ENCODE results near the gene ZNF668. TPM values are rescaled to one million over a fixed set of nuclear protein-coding genes. Genes with fewer than 3 reads are reported as not detected.

Gene ZNF668
- total and polyA plus RNA-seq, 2 of the 8 experiments (the other 6 are each of a cell fraction or from before 2014, with no cell fraction given): 14.0 to 14.3 TPM

DNA sequence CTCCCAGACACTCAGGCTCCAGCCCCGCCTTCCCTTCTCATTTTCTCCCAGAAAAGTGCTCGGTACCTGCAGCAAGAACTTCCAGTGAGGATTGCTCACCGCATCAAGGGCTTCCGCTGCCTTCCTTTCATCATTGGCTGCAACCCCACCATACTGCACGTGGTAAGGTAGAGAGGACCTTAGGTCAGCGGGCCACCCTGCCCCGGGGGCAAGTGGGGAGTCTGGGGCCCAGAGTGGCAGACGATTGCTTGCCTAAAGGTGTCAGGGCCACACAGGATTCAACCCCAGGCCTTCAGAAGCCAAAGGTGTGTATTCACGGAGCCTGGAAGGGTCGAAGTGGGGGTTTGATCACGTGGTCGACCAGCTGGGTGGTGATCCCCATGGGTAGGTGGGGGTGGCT lies 35.6 kb upstream of the ZNF668 start:
- Histone ChIP-seq H3K4me1 (replicated peaks in 1 of 4; ENCODE audit: control insufficient read depth in 3 of 4, insufficient read depth in 4 of 4, low read length in 3 of 4) (peaks cover 0 to 5% (median 2%) of the 10 kb centered on the region in 4 experiments; a peak in 1 of 7 replicates), H2BK15ac (ENCODE audit: low read length) (no peak overlapping the region), H3K4me2 (ENCODE audit: insufficient read depth in 1 of 2, low read depth in 2 of 2, low read length in 2 of 2) (peak overlapping the region in 1 of 2 experiments; percentile 60; a peak in 2 of 4 replicates), H2BK20ac (ENCODE audit: low read length) (no peak overlapping the region), H3K79me1 (ENCODE audit: low read depth, low read length) (no peaks in the 10 kb centered on the region; the same call in 1 of the 2 replicates), H4K8ac (ENCODE audit: extremely low read depth, insufficient read depth, low read length) (no peak overlapping the region), H3K4me3 (ENCODE audit: extremely low read depth in 1 of 4, insufficient read depth in 2 of 4, low read depth in 3 of 4, low read length in 4 of 4) (no peak overlapping the region), H2AK5ac (ENCODE audit: low read depth, low read length) (no peak overlapping the region), H4K20me1 (replicated peaks in 1 of 2; ENCODE audit: control insufficient read depth in 1 of 2, insufficient read depth in 2 of 2, low read length in 2 of 2) (no peaks in the 10 kb centered on the region), H3K9me3 (ENCODE audit: insufficient read depth in 2 of 2, low read depth in 1 of 2, low read length in 1 of 2) (no peaks in the 10 kb centered on the region), H3K27me3 (replicated peaks in 1 of 4; ENCODE audit: control insufficient read depth in 3 of 4, extremely low read depth in 1 of 4, insufficient read depth in 3 of 4, low read length in 3 of 4) (no peaks in the 10 kb centered on the region), H3K27ac (ENCODE audit: low read depth, low read length) (no peak overlapping the region), H3K79me2 (ENCODE audit: control insufficient read depth in 1 of 2, insufficient read depth in 2 of 2, low read length in 2 of 2) (no peaks in the 10 kb centered on the region), H2BK5ac (ENCODE audit: low read depth, low read length) (no peak overlapping the region), H4K5ac (ENCODE audit: insufficient read length, low read depth, low read length) (no peak overlapping the region), H2BK120ac (replicated peaks; ENCODE audit: low read depth, low read length) (no peak overlapping the region), H3K18ac (ENCODE audit: extremely low read depth, low read length) (no peak overlapping the region), H2AFZ (ENCODE audit: low read length) (no peak overlapping the region), H3K9ac (replicated peaks in 1 of 4; ENCODE audit: extremely low read depth in 1 of 4, low read depth in 3 of 4, low read length in 3 of 4) (no peak overlapping the region), H3K14ac (ENCODE audit: insufficient read length) (no peak overlapping the region), H3K36me3 (ENCODE audit: control insufficient read depth in 2 of 4, insufficient read depth in 4 of 4, low read length in 3 of 4) (peaks cover 2 to 18% (median 12%) of the 10 kb centered on the region in 4 experiments; a peak in 5 of 8 replicates), H4K91ac (replicated peaks; ENCODE audit: insufficient read length, low read length) (no peak overlapping the region), H3K23me2 (ENCODE audit: low read depth, low read length) (peaks cover 8% of the 10 kb centered on the region), H3K23ac (ENCODE audit: insufficient read length) (no peak overlapping the region), H3K56ac (replicated peaks; ENCODE audit: insufficient read length, low read depth, low read length) (no peak overlapping the region), H3K4ac (replicated peaks; ENCODE audit: insufficient read length, low read depth, low read length) (no peak overlapping the region), H2BK12ac (ENCODE audit: low read depth, low read length) (no peak overlapping the region)
- FAIRE-seq (no peak), DNase-seq (ENCODE audit: low read depth in 1 of 2, low spot score in 2 of 2) (no peak)
- 91% methylated on average over 11 of the region's 12 CpGs; no CpG with 5 or more reads in 1 of the 2 experiments for WGBS, 2 experiments (ENCODE audit: extremely low coverage in 1 of 2, insufficient coverage in 1 of 2, insufficient read length in 1 of 2, insufficient replicate concordance in 2 of 2, low coverage in 1 of 2, low lambda C conversion rate in 2 of 2, missing lambda C conversion rate in 1 of 2)
- ChIA-PET POLR2A (ENCODE audit: partially characterized antibody) (interaction anchor here (1.1 to 29.9 kb wide), 5 partner anchors 8 to 71 kb away, joined by 3 to 713 read pairs (median 3); partner anchors contain the start of genes FUS, KAT8, PRSS36 and PRSS8), CTCF (ENCODE audit: partially characterized antibody) (interaction anchor here (1.0 to 3.1 kb wide), 2 partner anchors 10 to 32 kb away, joined by 3 to 8 read pairs; no protein-coding TSS in a partner anchor)
- no peak for TF ChIP-seq BCL11A (IDR thresholded peaks at IDR 0.05; ENCODE audit: low read depth in 2 of 2, low read length in 2 of 2)
- no peak for TF ChIP-seq SIX5 (IDR thresholded peaks at IDR 0.05; ENCODE audit: low read depth, low read length)
- no peak for TF ChIP-seq CTBP2 (IDR thresholded peaks at IDR 0.05; ENCODE audit: borderline replicate concordance, insufficient read depth, insufficient read length, low read length)
- no peak for TF ChIP-seq CBX5 (IDR thresholded peaks at IDR 0.05; ENCODE audit: low read depth, low read length)
- TF ChIP-seq, protein P1, sequence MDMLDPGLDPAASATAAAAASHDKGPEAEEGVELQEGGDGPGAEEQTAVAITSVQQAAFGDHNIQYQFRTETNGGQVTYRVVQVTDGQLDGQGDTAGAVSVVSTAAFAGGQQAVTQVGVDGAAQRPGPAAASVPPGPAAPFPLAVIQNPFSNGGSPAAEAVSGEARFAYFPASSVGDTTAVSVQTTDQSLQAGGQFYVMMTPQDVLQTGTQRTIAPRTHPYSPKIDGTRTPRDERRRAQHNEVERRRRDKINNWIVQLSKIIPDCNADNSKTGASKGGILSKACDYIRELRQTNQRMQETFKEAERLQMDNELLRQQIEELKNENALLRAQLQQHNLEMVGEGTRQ (IDR thresholded peaks at IDR 0.05; ENCODE audit: low read length): no peak
- no peak for TF ChIP-seq FOSL1 (IDR thresholded peaks at IDR 0.05; ENCODE audit: insufficient read depth, low read depth, low read length)
- TF ChIP-seq EZH2 (IDR thresholded peaks at IDR 0.05; ENCODE audit: low read depth, low read length, severe bottlenecking): no peak
- TF ChIP-seq HDAC2 (IDR thresholded peaks at IDR 0.05; ENCODE audit: borderline replicate concordance in 1 of 2, low read depth in 2 of 2, low read length in 2 of 2): no peak
- no peak for TF ChIP-seq PHF8 (conservative IDR thresholded peaks at IDR 0.05; ENCODE audit: low read depth, low read length)
- no peak for TF ChIP-seq RFX5 (IDR thresholded peaks at IDR 0.05; ENCODE audit: borderline replicate concordance, low read depth, low read length)
- TF ChIP-seq KDM4A (IDR thresholded peaks at IDR 0.05; ENCODE audit: low read depth, low read length, severe bottlenecking): no peak
- no peak for TF ChIP-seq KDM1A (IDR thresholded peaks at IDR 0.05; ENCODE audit: borderline replicate concordance, low read length)
